GM18517 (cell line): ENCODE data around the gene MAML3.
"Not testable (repeated sequence)": the region's sequence is repeated elsewhere in the genome, so short reads cannot be mapped to it uniquely, and the experiment has no call there.

Source experiments
- ATAC-seq: cut with Tn5 transposase; IDR thresholded peaks from one replicate; pipeline ENCODE4 v1.9.1; 2021; ENCODE audit warnings: mild to moderate bottlenecking, moderate library complexity; ENCODE audit not compliant: unreplicated experiment

The MAML3 gene

DNA sequence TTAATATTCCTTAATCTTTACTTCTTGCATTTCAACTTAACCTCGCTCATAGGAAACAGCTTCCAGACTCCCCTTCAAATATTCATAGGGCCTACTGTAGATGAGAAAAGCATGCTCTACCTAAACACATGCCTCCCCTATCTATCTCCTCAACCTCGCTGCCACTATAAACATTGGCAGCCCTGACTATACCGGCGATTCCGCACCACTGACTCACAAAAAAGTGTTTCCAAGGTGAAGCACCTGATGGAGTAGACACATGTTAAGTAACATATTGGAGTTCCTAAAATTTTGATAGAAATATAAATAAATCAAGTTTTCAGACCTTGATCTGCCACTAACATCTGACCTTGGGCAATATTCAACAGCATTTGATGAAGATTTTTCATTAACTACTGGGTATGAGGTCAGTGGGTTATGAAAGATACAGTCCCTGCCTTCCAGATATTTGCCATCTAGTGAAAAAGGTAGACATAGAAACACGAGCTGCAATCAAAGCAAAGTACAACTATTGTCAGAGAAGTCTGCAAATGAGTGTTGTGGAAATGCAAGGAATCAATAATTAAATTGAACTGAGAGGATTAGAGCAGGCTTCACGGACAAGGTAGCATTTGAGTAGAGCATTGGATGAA, 184.2 kb downstream of the MAML3 start:
- ATAC-seq: no peak

GRCh38 chr4:139968831-139969230, 185.2 kb downstream of the MAML3 start:
- no peak for ATAC-seq

GRCh38 chr4:139966383-139966782, 187.6 kb downstream of the MAML3 start:
- ATAC-seq: no peak

DNA sequence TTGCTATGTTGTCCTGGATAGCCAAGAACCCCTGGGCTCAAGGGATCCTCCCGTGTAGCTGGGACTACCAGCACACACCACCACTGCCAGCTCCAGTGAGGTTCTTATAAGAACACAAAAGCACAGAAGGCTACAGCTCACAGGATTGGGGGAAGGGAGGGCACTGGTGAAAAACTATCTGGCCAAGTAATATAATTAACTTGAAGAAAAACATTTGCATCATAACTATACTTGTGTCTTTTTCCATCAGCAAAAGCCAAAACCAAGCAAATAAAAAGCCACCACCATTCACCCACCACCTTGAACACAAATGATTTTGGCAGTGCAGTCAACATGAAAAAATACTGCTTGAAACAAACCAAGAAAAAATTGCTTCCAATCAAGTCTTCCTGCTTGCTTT, 188.2 kb downstream of the MAML3 start:
- ATAC-seq: no peak

DNA sequence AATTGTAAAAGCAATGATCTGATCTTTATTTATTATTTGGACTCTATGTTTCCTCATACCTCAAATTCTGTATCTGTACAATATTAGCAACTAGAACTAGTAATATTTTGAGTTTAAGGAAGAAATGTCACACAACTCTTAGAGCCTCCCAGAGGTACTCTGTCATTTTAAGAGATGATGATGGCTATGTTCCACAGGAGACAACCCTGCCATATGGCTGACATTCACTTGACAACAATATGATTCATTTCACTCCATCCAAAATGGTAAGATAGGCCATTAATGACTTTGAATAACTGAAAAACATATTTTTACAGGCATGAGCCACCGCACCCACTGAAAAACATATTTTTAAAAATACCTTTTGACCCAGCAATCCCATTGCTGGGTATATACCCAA, 190.3 kb downstream of the MAML3 start:
- no peak for ATAC-seq

DNA sequence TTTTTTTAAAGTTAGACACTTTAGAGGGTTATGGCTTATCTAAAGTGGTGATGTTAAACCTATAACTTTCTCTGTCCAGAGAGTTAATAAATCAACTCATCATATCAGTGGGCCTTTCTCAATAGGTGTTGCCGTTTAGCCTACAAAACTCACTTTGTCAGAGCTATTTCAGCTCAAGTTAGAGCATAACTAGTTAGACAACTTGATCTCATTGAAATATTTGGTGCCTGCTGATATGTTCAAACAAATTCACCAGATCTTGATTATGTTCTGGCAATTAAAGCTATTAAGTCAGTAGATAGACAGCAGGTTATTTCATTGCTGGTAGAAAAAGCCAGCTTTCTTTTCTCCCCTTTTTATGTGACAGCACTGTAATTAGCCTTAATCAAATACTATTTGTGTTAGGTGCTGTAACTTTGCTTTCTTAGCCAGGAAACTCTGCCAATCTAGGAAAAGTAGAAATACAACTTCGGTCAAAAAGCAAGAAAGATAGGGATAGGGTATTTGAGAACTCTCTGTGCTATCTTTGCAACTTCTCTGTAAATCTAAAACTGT, 191.8 kb downstream of the MAML3 start:
- no peak for ATAC-seq

- ATAC-seq: no peak
These were observed 192.5 kb downstream of the MAML3 start for GRCh38 chr4:139961344-139961946.

DNA sequence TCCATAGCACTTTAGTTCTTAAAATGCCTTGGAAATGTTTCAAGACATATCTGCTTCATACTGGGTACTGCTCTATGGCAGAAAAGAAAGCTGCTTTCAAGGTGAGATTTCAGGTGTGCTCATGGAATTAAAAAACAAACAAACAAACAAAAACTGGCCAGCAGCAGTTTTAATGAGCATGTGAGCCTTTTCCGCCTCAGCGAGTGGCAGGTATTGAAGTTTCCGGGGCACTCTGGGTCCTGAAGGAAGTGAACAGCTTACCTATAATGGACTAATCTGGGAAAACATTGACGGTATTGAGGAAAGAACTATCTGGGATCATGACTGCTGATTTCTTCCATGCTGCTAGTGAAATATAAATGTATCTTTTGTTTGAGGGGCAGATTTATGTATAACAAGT, 194.6 kb downstream of the MAML3 start:
- ATAC-seq: no peak

DNA sequence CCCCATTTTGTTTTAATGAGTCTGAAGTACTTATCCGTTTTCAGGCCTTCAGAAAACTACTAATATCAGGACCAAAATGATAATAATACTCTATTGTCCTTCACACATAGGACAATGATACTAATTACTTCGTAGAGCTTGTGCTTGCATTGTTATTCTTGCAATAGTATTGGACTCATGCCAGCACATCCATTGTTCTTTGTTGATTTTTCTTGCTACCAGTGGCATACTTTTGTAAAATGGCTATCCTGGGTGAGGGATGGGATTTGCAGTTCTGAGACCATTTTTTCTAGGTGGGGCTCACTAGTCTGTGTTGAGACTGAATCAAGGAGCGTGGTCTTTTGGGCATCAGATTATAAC, 195.3 kb downstream of the MAML3 start:
- ATAC-seq: no peak

DNA sequence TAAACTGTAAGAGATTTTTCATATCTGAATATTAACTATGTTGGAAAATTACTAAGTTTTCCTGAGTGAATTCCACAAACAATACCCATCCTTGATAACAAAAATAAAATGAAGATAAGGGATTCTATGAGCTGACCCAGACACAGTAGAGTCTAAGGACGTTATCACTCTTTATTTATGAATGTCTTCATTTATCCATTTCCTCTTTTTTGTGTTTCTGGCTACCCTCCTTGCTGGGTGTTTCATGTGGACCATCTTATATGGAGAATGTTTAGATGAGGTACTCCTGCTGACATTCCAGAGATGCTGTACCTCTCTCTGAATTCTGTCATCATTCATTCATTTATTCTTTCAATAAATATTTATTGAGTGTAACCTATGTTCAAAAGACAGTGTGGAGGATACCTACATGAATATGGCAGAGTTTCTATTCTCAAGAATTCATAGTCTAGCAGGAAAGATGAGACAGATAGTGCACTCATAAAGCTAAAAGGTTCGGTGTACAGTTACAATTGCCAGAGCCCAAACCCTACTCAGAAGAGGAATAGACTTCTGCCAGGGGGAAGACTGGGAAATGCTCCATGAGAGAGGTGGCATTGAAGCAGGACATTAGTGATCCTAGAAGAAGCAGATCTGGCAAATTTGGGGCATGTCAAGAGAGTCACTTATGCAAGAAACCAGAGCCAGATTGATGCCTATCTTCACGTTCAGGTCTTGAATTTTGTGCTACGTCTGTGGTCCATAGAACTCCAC, 195.8 kb downstream of the MAML3 start:
- ATAC-seq: no peak

GRCh38 chr4:139957065-139957464, 196.9 kb downstream of the MAML3 start:
- ATAC-seq: no peak

GRCh38 chr4:139956507-139957017, 197.4 kb downstream of the MAML3 start:
- ATAC-seq: no peak

DNA sequence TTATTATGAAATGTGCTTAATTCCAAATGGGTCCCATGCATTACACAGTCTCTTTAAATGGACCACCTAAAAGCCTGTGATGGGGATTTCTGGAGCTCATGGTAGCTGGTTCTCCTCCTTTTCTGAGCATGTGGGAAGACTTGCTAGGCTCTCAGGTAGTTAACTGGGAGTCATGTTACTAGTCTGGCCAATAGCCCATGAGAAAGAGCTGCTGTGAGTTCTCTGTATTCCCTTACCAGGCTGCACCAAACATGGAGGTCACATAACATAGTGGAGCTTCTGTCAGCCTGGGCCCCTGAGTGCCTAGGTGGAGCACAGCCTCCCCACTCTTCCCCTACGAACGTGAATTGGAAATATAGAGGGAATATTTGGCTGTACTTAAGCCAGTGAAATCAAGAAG, 198.4 kb downstream of the MAML3 start:
- ATAC-seq: no peak

GRCh38 chr4:139954512-139954911, 199.5 kb downstream of the MAML3 start:
- no peak for ATAC-seq

DNA sequence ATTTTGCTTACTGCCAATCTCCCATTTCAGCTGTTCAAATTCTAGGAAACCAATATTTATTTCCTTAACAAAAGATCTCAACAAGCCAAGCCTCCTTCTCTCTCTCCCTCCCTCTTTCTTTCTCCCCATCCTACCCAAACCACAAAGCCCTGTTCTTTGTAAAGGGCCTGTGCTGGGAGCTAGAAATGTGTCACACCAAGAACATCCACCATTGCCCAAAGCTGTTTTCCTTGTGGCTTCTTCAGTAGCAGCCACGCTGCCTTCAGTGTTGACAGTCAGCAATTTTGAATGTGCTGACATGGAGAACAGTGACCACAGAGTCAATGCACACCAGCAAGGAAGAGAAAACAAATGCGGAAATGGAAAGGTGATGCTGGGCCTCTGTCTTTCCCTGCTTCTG, 203.0 kb downstream of the MAML3 start:
- ATAC-seq: no peak

DNA sequence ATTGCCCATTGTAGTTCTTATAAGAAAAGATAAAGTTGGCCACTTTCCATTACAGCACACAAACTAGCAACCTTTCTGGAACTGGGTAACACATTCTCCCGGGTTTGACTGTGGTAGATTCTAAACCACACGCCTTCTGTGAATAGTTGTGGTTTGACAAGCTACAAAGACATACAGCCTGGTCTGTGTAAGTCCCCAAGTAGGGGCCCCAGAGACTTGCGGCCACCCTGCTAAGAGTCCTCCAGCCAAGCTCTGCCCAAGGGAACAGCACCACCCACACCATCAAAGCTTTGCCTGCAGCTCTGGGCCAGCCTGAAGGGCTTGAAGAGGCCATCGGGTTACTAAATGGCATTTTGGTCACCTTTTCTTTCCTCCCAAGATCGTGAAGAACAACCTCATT, 203.4 kb downstream of the MAML3 start:
- ATAC-seq: peak; percentile 75

DNA sequence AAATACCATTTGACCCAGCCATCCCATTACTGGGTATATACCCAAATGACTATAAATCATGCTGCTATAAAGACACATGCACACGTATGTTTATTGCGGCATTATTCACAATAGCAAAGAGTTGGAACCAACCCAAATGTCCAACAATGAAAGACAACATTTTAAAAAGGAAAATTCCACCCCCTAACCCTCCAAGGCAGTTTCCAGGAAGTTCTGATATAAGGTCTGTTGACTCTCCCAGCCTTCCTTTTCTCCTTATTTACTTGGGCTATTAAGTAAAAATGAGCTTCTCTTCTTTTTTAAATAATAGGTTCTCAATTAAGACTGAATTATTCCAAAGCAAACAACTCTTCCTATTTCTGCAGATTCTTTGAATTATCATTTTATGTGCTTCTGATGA, 209.1 kb downstream of the MAML3 start:
- ATAC-seq: not testable (repeated sequence)

DNA sequence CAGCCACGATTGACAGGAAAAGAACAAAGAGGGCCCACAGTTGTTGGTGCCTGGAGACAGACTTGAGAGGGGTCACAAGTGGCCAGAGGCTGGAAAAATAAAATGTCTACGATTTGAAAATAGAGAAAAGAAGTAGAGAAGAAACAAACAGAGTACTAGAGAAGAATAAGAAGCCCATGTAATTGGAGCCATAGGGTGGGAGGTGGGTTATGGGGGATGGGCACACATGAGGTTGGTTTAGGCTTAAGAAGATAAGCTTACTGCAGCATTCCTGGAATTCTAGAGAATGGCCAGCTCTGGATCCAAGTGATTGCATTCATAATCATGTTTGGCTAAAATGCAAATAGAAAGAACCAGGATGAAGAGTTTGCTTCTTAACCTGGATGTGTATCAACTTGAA, 210.7 kb downstream of the MAML3 start:
- ATAC-seq: no peak

- no peak for ATAC-seq
These were observed 211.7 kb downstream of the MAML3 start for GRCh38 chr4:139942241-139942640.

- ATAC-seq: no peak
These were observed 213.4 kb downstream of the MAML3 start for GRCh38 chr4:139940600-139940999.

DNA sequence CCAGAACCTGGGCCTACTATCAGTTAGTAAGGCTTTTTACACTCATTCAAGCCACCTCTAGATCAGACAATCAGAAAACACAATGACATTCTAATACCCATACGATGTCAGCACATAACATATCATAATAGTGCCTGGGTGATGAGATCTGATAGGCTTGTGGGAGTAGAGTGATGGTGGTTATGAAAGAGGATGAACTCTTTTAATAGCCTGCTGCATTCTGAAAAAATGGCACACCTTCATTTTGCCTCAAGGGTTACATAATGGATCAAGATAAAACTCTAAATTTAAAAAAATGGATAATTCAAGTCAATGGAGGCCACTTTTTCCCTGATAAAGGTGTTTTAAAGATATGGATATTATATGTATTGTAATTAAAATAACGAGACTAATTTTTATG, 215.6 kb downstream of the MAML3 start:
- no peak for ATAC-seq

DNA sequence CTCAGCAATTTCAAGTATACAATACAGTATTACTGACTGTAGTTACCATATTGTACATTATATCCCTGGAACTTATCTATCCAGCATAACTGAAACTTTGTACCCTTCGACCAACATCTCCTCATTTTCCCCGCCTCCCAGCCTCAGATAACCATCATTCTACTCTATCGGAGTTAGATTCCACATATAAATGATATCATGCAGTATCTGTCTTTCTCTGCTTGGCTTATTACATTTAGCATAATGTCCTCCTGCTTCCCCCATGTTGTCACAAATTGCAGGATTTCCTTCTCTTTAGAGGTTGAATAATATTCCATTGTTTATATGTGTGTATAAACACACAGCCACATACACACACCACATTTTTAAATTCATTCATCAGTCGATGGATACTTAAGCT, 218.1 kb downstream of the MAML3 start:
- ATAC-seq: no peak
